Muscle of leg (tissue), 16 donors: ENCODE data around the gene PIK3CA. TPM values are rescaled to one million over a fixed set of nuclear protein-coding genes. Genes with fewer than 3 reads are reported as not detected.
"Not testable (repeated sequence)": the region's sequence is repeated elsewhere in the genome, so short reads cannot be mapped to it uniquely, and the experiment has no call there.

ENCODE experiments used
- DNase-seq: peaks from one replicate; pipeline ENCODE4 v3.0.0; 2013
- H3K27ac ChIP-seq: one replicate; pipeline ENCODE4 v1.5.1; 2013; ENCODE audit warnings: mild to moderate bottlenecking, low read length, control low read depth
- H3K27me3 ChIP-seq: one replicate; pipeline ENCODE4 v1.6.1; 2013; ENCODE audit warnings: low read length; ENCODE audit not compliant: control insufficient read depth, insufficient read depth
- H3K36me3 ChIP-seq: one replicate; pipeline ENCODE4 v1.6.1; 2013; ENCODE audit warnings: low read length; ENCODE audit not compliant: control insufficient read depth, insufficient read depth
- H3K4me1 ChIP-seq: one replicate; pipeline ENCODE4 v1.6.1; 2013; ENCODE audit warnings: low read length; ENCODE audit not compliant: control insufficient read depth, insufficient read depth
- H3K4me3 ChIP-seq: one replicate; pipeline ENCODE4 v1.5.1; 2013; ENCODE audit warnings: low read length, control low read depth
- H3K9me3 ChIP-seq: replicated peaks from 2 replicates; pipeline ENCODE4 v1.6.1; 2013; ENCODE audit warnings: low read depth, low read length; ENCODE audit not compliant: control insufficient read depth
- WGBS: methylation state at CpG from one replicate; pipeline ENCODE4 v1.1.5; 2013; ENCODE audit warnings: missing lambda C conversion rate; ENCODE audit not compliant: insufficient coverage; 5-methylcytosine and 5-hydroxymethylcytosine counted together
- long read RNA-seq, 11 donors: transcript quantifications; one replicate each; lab custom pipeline, GENCODE V29; 2026
- polyA plus RNA-seq, 8 donors: library from polyadenylated mRNA; unstranded; fragments of 120-200 nt; gene quantifications; one replicate each; pipeline versions ENCODE4 v1.2.1 to v1.2.3, GENCODE V29; 2013; ENCODE audit warnings: inconsistent platforms in 1 of 8, low replicate concordance in 1 of 8; ENCODE audit not compliant: insufficient read length in 8 of 8, insufficient read depth in 1 of 8
- total RNA-seq: library from RNA; stranded (reverse); fragments of 120-200 nt; gene quantifications from one replicate; pipeline ENCODE4 v1.2.4, GENCODE V29; 2013

PIK3CA gene
- total RNA-seq (27.5 TPM), polyA plus RNA-seq (10 to 100 TPM; 12.6 to 27.2 (median 22.1) TPM)
- long read RNA-seq, donor 1: 0 reads
- long read RNA-seq, donor 2, full-length matches to known transcripts: 1 of 1 reads
- long read RNA-seq, donor 2, partial matches to known transcripts: 0 of 1 reads
- long read RNA-seq, donor 2, other reads (novel, unspliced or antisense): 0 of 1 reads
- long read RNA-seq, donor 3, full-length matches to known transcripts: 2 of 2 reads
- long read RNA-seq, donor 3, partial matches to known transcripts: 0 of 2 reads
- long read RNA-seq, donor 3, other reads (novel, unspliced or antisense): 0 of 2 reads
- long read RNA-seq, donor 4: 0 reads
- long read RNA-seq, donor 5, partial matches to known transcripts: 5 of 5 reads
- long read RNA-seq, donor 5, other reads (novel, unspliced or antisense): 0 of 5 reads
- long read RNA-seq, donor 6, full-length matches to known transcripts: 1 of 1 reads
- long read RNA-seq, donor 6, partial matches to known transcripts: 0 of 1 reads
- long read RNA-seq, donor 6, other reads (novel, unspliced or antisense): 0 of 1 reads
- long read RNA-seq, donor 7, full-length matches to known transcripts: 1 of 1 reads
- long read RNA-seq, donor 7, partial matches to known transcripts: 0 of 1 reads
- long read RNA-seq, donor 7, other reads (novel, unspliced or antisense): 0 of 1 reads
- long read RNA-seq, donor 8, partial matches to known transcripts: 0 of 1 reads
- long read RNA-seq, donor 8, other reads (novel, unspliced or antisense): 0 of 1 reads
- long read RNA-seq, donor 9, full-length matches to known transcripts: 2 of 23 reads
- long read RNA-seq, donor 9, partial matches to known transcripts: 21 of 23 reads
- long read RNA-seq, donor 9, other reads (novel, unspliced or antisense): 0 of 23 reads
- long read RNA-seq, donor 10, full-length matches to known transcripts: 3 of 3 reads
- long read RNA-seq, donor 10, partial matches to known transcripts: 0 of 3 reads
- long read RNA-seq, donor 10, other reads (novel, unspliced or antisense): 0 of 3 reads
- long read RNA-seq, donor 11, full-length matches to known transcripts: 4 of 4 reads
- long read RNA-seq, donor 11, partial matches to known transcripts: 0 of 4 reads
- long read RNA-seq, donor 11, other reads (novel, unspliced or antisense): 0 of 4 reads

GRCh38 chr3:179147873-179148615 lies at the start of gene PIK3CA:
PIK3CA (plus strand) TSS chr3:179148357; CDS start chr3:179198826, 50,469 bp downstream.
- peak within 1 kb of the TSS; percentile 98 for H3K27ac ChIP-seq
- peak; percentile 100 for DNase-seq
- H3K27me3 ChIP-seq: no peaks in the 10 kb centered on the region
- H3K4me1 ChIP-seq: peaks cover 2% of the 10 kb centered on the region
- peak within 1 kb of the TSS; percentile 77 for H3K4me3 ChIP-seq
- under 1% methylated on average over 51 of the region's 67 CpGs for WGBS
- no peaks in the 10 kb centered on the region for H3K36me3 ChIP-seq
- no peaks in the 10 kb centered on the region for H3K9me3 ChIP-seq

- whole genome bisulfite sequencing: 67% methylated on average over 1 of the region's 7 CpGs
- Histone ChIP-seq H3K4me3 (no peak overlapping the region), H3K9me3 (no peaks in the 10 kb centered on the region), H3K27ac (no peak overlapping the region), H3K4me1 (no peaks in the 10 kb centered on the region), H3K36me3 (no peaks in the 10 kb centered on the region), H3K27me3 (no peaks in the 10 kb centered on the region)
- DNase-seq: no peak
These were observed 49.6 kb upstream of the PIK3CA start for GRCh38 chr3:179098388-179099077.

GRCh38 chr3:179100652-179101051 lies 47.5 kb upstream of the PIK3CA start:
- no peaks in the 10 kb centered on the region for H3K36me3 ChIP-seq
- no peaks in the 10 kb centered on the region for H3K27me3 ChIP-seq
- peak; percentile 4 for DNase-seq
- H3K4me1 ChIP-seq: no peaks in the 10 kb centered on the region
- no peak overlapping the region for H3K4me3 ChIP-seq
- H3K27ac ChIP-seq: no peak overlapping the region
- H3K9me3 ChIP-seq: no peaks in the 10 kb centered on the region

DNA sequence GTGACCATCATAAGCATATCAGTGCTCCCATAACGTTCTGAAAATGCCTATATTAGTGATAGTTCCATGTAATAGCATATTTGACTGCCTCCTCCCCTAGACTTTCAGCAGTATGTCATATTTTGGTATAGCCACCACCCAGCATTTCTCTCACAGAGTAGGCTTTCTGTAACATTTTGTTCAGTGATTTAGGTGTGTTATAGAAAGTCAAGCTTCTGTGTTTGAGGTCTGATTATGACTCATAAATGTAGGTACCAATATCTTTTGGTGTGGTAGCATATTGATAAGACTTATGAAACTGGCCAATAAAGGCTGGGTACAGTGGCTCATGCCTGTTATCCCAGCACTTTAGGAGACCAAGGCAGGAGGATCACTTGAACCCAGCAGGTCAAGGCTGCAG lies 42.3 kb upstream of the PIK3CA start:
- no CpG with 5 or more reads among the region's 1 CpG for WGBS
- no peaks in the 10 kb centered on the region for H3K4me1 ChIP-seq
- no peak for DNase-seq
- no peaks in the 10 kb centered on the region for H3K9me3 ChIP-seq
- H3K27ac ChIP-seq: no peak overlapping the region
- H3K4me3 ChIP-seq: no peak overlapping the region
- no peaks in the 10 kb centered on the region for H3K27me3 ChIP-seq
- H3K36me3 ChIP-seq: no peaks in the 10 kb centered on the region

DNA sequence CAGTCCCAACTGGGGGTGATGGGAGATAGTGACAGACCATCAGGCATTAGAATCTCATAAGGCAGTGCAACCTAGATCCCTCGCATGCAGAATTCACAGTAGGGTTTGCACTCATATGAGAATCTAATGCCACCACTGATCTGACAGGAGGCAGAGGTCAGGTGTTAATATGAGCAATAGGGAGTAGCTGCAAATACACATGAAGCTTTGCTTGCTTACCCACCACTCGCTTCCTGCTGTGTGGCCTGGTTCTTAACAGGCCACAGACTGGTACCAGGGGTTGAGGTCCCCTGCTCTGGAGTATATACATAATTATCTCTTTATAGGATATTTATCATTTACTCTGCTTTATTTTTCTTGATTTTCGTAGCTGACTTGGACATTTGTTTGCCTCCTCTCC lies 40.5 kb upstream of the PIK3CA start:
- H3K27ac ChIP-seq: no peak overlapping the region
- no peaks in the 10 kb centered on the region for H3K36me3 ChIP-seq
- peaks cover 2% of the 10 kb centered on the region for H3K9me3 ChIP-seq
- H3K27me3 ChIP-seq: no peaks in the 10 kb centered on the region
- H3K4me3 ChIP-seq: no peak overlapping the region
- H3K4me1 ChIP-seq: no peaks in the 10 kb centered on the region
- DNase-seq: no peak
- WGBS: 100% methylated on average over 1 of the region's 3 CpGs

DNA sequence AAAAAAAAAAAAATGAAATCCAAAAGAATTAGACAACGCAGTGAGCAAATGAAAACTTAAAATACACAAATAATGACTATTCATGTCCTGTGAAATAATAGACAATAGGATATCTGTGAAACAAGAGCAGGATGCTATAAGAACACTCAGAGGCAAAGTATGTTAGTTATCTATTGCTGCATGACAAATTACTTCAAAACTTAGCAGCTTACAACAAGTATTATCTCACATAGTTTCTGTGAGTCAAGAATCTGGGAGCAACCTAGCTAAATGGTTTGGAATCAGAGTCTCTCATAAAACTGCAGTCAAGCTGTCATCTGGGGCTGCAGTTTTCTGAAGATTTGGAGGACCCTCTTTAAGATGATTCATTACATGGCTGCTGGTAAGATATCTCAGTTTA lies 40.1 kb upstream of the PIK3CA start:
- Histone ChIP-seq H3K9me3 (peaks cover 2% of the 10 kb centered on the region), H3K36me3 (no peaks in the 10 kb centered on the region), H3K27ac (no peak overlapping the region), H3K27me3 (no peaks in the 10 kb centered on the region), H3K4me3 (no peak overlapping the region), H3K4me1 (no peaks in the 10 kb centered on the region)
- no peak for DNase-seq
- no CpG with 5 or more reads among the region's 1 CpG for WGBS

DNA sequence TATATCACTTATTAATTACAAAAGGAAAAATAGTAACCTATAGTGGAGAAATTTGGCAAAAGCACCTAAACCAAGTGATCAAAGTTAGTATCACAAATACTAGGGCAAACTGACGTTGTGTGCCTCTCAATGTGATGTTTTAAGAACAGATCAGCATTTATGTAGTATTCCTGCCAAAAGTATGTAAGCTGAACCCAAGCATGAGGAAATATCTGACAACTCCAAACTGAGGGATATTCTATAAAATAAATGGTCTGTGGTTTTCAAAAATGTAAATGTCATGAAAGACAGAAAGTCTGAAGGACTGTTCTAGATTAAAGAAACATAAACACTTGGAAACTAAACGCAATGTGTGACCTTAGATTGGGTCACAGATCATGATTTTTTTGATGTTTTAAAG lies 34.3 kb upstream of the PIK3CA start:
- H3K36me3 ChIP-seq: no peaks in the 10 kb centered on the region
- no peaks in the 10 kb centered on the region for H3K4me1 ChIP-seq
- H3K27me3 ChIP-seq: no peaks in the 10 kb centered on the region
- no peak overlapping the region for H3K4me3 ChIP-seq
- H3K27ac ChIP-seq: no peak overlapping the region
- DNase-seq: no peak
- H3K9me3 ChIP-seq: peaks cover 2% of the 10 kb centered on the region
- WGBS: no CpG with 5 or more reads among the region's 2 CpGs

DNA sequence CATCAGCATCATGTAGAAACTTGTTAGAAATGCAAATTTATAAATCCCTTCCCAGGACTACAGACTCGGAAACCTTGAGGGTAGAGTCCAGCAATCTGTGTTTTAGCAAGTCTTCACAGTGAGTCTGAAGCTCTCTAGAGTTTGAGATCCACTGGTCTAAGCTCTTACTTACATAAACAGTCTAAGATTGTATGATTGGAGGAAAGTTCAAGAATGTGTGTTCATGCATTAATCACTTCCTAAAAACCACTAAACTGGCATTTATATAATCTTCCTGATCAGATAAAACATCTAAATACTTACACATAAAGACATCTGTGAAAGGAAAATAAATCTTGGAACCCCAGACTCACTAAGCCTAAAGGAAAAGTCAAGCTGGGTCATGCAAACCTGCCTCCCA lies 32.7 kb upstream of the PIK3CA start:
- not testable (repeated sequence) for H3K27me3 ChIP-seq, H3K36me3 ChIP-seq, H3K4me1 ChIP-seq, H3K9me3 ChIP-seq, DNase-seq, H3K4me3 ChIP-seq, H3K27ac ChIP-seq
- WGBS: no CpG with 5 or more reads among the region's 1 CpG

DNA sequence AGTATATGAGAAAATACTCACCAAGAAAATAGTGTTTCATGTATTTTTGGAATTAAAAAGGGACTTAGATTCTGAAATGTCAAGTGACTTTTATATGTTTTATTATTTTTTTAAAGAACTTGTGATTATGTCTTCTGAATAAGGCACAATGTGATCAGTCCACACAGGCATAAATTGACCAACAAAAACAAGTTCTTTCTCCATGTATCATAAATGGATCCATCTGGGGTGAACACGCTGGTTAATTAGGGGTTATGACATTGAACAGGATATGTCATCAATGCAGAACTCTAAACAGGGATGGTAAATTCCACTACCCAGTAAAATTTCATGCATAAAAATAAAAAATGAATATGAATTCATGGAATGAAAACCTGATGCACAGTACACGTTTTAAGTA lies 31.3 kb upstream of the PIK3CA start:
- Histone ChIP-seq H3K4me3 (no peak overlapping the region), H3K27me3 (no peaks in the 10 kb centered on the region), H3K27ac (no peak overlapping the region), H3K9me3 (peaks cover 4% of the 10 kb centered on the region), H3K4me1 (no peaks in the 10 kb centered on the region), H3K36me3 (no peaks in the 10 kb centered on the region)
- no CpG with 5 or more reads among the region's 2 CpGs for WGBS
- DNase-seq: no peak
